NCI-H526 treated with DMSO at 0.1 percent for 48 hours (cell line): ENCODE measurements around the gene PCDHGA1.

Experiments
- DNase-seq: peaks from one replicate; lab custom pipeline; 2025; lab: John Stamatoyannopoulos, UW

The PCDHGA1 gene

GRCh38 chr5:141492168-141492885 is 162.0 kb downstream of the PCDHGA1 start:
- no peak for DNase-seq

DNA sequence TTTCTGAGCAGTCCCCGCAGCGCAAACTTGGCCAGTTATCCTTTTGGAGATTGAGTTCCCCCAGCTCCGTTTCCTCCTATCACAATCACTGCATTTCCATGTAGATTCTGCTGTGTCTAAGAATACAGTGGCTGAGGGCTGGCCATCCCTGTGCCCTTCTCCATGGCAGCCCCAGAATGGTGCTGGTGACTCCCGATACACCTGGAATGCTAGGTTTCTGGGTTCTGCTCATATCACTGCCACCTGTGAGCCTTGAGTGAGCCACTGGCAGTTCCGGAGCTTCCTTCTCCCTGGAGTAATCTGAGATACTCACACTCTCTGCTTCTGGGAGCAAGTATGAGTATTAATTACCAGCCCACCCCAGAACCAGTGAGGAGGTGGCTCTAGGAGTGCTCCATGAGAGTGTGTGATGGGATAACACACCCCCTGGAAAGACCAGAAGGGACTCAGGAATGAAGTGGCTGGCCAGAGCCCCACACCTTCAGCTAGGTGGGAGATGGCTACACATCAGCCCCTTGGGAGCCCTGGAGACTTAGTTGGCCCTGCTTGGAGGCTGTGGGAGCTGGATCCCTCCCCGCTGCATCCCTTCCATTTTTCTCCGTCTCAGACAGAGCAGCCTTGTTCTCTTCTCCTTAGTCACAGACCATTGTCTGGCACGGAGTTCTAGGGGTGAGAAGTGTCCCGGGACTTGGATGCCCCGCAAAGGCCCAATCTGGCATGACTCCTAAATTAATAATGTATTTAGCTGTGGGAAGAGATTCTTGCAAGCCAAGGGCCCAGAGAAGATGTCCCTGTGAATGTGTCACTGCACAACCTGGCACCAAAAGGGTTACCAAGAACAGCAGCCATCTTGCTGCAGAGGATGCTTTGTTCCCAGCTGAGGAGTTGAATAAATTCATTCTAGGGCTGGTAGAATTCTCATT is 163.4 kb downstream of the PCDHGA1 start:
- DNase-seq: no peak

DNA sequence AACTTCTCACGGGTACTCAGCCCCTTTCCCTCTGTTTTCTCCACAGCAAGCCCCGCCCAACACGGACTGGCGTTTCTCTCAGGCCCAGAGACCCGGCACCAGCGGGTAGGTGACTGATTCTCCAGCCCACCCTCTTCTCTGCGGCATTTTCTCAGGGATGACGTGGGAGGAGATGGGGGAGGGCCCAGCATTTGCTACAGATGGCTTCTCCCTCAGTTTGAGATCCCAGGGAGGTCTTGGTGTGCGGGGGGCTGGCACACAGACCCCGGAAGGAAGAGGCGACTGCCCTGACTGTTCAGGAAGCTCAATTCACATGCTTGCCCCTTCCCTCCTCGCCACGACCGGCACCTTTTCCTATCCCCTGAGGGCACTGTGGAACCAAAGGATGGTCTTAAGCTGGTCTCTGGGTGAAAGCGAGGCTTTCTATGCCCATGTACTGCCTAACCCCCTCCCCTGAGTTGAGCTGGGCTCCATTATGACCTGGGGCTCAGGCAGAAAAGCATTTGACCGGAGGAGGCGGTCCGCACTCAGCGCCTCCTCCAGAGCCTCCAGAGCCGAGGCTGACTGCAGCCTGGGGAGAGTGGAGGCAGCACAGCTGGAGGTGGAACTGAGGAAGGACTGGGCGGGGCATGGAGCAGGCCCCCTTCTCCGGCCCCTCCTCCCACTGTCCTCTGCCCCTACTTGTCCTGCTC is 164.6 kb downstream of the PCDHGA1 start:
- DNase-seq: no peak

DNA sequence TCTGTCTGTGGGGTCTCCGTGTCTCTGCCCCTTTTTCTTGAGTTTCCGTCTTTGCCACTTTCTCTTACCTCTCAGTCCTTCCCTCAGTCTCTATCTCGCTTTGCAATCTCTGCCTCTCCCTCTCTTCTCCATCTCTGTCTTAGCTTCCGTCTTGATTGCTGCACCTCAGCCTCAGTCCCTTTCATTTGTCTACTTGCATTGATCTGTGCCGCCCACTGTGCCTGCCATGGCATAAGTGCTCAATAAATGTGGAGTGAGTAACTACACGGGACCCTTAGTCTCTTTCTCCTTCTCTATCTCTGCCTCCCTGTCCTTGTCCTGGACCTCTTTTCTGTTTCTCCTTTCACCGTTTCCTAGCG is 165.1 kb downstream of the PCDHGA1 start:
- DNase-seq: no peak

GRCh38 chr5:141496038-141496437 is 165.7 kb downstream of the PCDHGA1 start:
- no peak for DNase-seq

DNA sequence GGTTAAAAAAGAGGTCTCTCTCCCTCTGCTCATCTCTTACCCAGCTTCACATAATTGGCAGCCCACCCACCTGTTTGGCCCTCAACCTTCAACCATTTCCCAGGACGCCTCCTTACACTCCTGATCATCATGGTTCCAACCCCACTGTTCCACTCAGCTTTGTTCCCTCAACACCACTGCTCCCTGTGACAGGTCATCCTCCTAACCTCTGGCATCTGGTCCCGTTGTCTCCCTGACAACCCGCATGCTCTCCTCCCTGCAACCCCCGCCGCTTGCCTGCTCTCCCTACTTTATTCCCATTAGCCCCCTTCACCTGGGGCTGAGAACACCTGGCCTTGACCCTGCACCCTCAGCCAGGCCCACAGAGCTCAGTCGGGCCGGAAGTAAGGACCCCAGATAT is 171.4 kb downstream of the PCDHGA1 start:
- no peak for DNase-seq

DNA sequence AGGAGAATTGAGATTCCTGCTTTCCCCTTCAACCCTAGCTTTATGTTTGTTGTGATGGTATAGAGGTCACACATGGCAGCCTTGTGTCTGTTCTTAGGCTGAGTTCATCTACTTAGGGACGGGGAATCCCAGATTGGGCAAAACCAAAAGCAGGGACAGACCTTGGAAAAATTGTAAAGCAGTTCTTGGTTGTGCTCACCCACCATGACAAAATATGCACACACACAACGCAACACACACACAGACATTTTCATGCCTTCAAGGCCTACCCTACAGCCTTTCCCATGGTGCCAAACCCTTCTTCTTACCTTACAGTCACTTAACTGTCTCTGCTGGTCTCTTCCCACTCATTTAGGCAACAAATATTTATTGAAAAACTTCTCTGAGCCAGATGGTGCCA is 173.4 kb downstream of the PCDHGA1 start:
- no peak for DNase-seq

DNA sequence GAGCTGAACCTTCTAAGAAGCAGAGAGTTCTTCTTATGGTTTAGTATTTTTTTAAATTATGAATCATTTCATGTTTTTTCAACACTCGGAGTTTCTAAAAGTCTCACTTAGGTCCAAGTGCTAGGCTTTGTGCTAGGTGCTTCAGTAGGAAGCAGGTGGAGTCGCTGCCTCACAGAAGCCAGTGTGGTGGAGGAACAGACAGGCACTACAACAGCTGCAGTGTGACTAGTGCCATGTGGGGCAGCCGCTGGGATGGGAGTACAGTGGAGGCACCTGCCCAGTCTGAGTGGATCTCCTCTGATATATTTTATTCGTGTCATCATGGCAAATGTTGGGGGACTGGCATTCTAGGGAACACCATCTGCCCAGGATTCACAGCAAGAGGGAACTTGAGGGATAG is 173.9 kb downstream of the PCDHGA1 start:
- no peak for DNase-seq

DNA sequence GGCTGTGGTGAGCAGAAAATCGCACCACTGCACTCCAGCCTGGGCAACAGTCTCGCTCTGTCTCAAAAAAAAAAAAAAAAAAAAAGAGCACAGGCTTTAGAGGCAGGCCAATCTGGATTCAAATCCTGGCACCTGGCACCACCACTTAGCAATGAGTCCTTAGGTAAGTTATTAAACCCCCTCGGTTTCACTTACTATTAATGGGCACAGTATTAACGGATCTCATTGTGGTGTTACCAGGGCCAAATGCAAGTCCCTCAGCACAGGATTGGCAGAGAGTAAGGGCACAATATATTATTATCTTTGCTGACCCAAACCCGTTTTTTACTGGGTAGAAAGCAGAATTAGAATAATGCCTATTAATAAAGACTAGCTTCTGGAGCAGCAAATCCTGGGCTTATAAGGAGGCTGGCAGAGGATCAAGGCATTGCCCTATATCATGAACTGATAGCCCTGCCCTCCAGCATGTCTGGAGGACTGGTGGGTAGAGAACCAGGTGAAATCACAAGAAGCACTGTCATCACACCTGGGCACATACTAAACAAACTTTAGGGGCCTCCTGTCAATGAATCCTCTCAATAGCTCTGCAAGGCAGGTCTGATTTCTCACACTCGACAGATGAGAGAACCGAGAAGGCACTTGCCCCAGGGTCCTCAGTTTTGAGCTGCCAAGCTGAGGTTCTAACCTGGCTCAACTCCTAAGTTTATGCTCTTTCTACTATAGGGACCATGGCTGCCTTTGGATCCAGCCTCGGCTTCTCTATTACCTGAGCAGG is 176.3 kb downstream of the PCDHGA1 start:
- no peak for DNase-seq

DNA sequence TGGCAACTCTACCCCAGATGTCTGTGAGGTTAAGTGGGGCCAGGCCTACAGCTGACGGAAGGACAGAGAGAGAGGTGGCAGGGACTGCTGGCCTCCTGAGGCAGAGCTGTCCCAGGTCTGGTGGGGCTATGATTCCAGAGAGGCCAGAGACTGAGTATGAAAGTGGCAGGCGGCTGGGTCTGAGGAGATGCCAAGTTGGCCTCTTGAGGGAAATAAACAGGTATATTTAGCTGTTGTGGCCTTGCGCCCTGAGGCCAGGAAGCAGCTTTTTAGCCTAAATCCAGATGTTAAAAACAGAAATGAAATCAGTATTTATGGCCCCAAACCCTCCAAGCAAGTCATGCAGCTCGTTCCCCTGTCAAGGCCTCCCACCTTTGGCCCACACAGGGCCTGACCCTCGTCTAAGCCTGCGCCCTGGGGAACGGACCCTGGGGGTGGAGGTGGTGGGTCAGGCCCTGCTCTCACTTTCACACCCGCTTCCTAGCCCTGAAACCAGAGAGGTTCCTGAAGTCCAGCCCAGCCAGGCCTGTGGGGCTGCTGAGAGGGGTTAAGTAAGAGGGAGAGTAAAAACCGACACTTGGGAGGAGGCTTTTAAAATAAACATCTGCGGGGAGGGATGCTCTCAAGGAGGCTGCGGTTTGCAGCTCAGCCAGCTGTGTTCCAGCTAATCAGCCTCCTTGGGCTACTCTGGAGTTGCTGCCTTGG is 177.2 kb downstream of the PCDHGA1 start:
- DNase-seq: no peak

- DNase-seq: no peak
Observed at GRCh38 chr5:141508440-141508797, 178.1 kb downstream of the PCDHGA1 start.

GRCh38 chr5:141508798-141509611 is 178.7 kb downstream of the PCDHGA1 start:
- DNase-seq: peak; percentile 12

GRCh38 chr5:141510160-141510559 is 179.8 kb downstream of the PCDHGA1 start:
- DNase-seq: no peak

GRCh38 chr5:141510850-141511601 is 180.7 kb downstream of the PCDHGA1 start:
- no peak for DNase-seq

GRCh38 chr5:141511771-141512325 is 181.5 kb downstream of the PCDHGA1 start:
- DNase-seq: no peak

GRCh38 chr5:141512390-141512910 is 182.1 kb downstream of the PCDHGA1 start:
- DNase-seq: peak; percentile 45

DNA sequence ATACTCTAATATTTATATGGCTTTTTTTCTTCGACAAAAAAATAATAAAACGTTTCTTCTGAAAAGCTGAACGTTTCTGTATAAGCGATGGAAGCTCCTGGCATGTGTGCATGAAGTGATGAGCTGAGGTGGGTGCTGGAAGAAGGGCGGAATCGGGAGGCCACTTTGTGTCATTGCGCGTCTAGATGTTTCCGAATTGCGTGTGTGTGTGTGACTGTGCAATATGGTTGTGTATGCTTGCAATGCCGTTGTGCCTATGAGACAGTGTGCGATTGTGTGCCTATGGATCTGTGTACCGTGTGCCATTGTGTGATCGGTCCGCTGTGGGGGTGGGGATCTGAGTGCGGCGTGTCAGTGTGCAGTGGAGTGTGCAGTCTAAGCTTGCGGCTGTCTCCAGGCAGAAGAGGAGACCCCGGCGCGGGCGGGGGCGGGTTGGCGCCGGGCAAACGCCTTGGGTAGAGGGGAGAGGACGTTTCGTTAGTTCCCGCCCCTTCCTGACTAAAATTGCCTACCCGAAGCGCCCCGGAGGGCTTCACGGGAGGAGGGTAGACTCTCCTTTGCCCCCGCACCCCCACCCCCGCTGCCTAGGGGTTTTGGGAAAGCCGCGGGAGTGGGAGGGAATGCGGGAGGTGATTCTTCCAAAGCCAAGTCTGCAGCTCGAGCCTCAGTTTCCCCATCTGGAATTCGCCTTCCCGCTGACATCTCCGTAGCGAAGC is 182.8 kb downstream of the PCDHGA1 start:
- peak; percentile 56 for DNase-seq

- peak; percentile 54 for DNase-seq
Observed at GRCh38 chr5:141513627-141514329, 183.5 kb downstream of the PCDHGA1 start.
